SH-SY5Y (cell line): ENCODE results near the gene ICE2.

Experiments used
- GATA2 ChIP-seq: IDR thresholded peaks from 2 replicates; pipeline ENCODE4 v1.6.1; 2011; ENCODE audit warnings: mild to moderate bottlenecking, low read depth, low read length
- GATA3 ChIP-seq: IDR thresholded peaks from 2 replicates; pipeline ENCODE4 v1.6.1; 2011; ENCODE audit warnings: low read depth, mild to moderate bottlenecking, low read length, moderate library complexity

DNA sequence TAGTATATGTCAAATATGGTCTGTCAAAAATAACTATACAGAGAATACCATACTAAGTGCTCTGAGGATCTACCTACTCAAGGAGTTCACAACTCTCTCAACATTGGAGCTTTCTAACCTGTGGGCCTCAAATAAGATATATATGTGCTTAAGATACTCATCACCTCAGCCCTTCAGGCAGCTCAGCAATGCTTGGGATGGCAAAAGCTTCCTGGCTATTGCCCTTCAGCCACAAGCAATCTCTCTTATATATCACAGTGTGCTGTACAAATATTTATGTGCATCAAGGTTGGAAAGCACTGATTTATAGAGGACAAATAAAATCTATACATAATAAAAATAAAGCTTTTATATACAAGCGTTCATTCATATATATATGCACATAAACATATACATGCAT lies 40.3 kb downstream of the ICE2 start:
- TF ChIP-seq GATA2 (no peak), GATA3 (no peak)
